Epidermal melanocyte (primary cell): ENCODE measurements around the gene SNAPC5.
"Not testable (repeated sequence)": the region's sequence is repeated elsewhere in the genome, so short reads cannot be mapped to it uniquely, and the experiment has no call there.

Experiments
- DNase-seq: peaks from one replicate; pipeline ENCODE4 v3.0.0; 2011; ENCODE audit warnings: low spot score; ENCODE audit not compliant: insufficient read length

SNAPC5 gene

GRCh38 chr15:66497502-66498455 is at the start of gene SNAPC5:
Gene SNAPC5 (minus strand): TSS chr15:66497762. CDS start chr15:66497731, 31 bp downstream.
- peak; percentile 69 for DNase-seq

- DNase-seq, result no peak
Observed at GRCh38 chr15:66545255-66545654, 47.7 kb upstream of the SNAPC5 start.

GRCh38 chr15:66542896-66543295 is 45.3 kb upstream of the SNAPC5 start:
- no peak for DNase-seq

- DNase-seq, result no peak
Observed at GRCh38 chr15:66535056-66535455, 37.5 kb upstream of the SNAPC5 start.

GRCh38 chr15:66524838-66525237 is 27.3 kb upstream of the SNAPC5 start:
- DNase-seq, result no peak

- no peak for DNase-seq
Observed at GRCh38 chr15:66523926-66524325, 26.4 kb upstream of the SNAPC5 start.

GRCh38 chr15:66515901-66516322 is 18.4 kb upstream of the SNAPC5 start:
- no peak for DNase-seq

GRCh38 chr15:66514586-66514985 is 17.0 kb upstream of the SNAPC5 start:
- no peak for DNase-seq

- no peak for DNase-seq
Observed at GRCh38 chr15:66508293-66508883, 10.8 kb upstream of the SNAPC5 start.

GRCh38 chr15:66505818-66506217 is 8.3 kb upstream of the SNAPC5 start:
- DNase-seq, result no peak

- DNase-seq, result no peak
Observed at GRCh38 chr15:66505430-66505811, 7.9 kb upstream of the SNAPC5 start.

- peak; percentile 68 for DNase-seq
Observed at GRCh38 chr15:66504563-66505429, 7.2 kb upstream of the SNAPC5 start, which contains the start of the genes RPL4 and ZWILCH. Gene RPL4 (minus strand): TSS chr15:66504855. CDS start chr15:66504790, 65 bp downstream. Gene ZWILCH (plus strand): TSS chr15:66505326. CDS start chr15:66505339, 13 bp downstream.

GRCh38 chr15:66503780-66504562 is 6.4 kb upstream of the SNAPC5 start:
- DNase-seq, result no peak

- not testable (repeated sequence) for DNase-seq
Observed at GRCh38 chr15:66503041-66503648, 5.6 kb upstream of the SNAPC5 start.

- no peak for DNase-seq
Observed at GRCh38 chr15:66502491-66502890, 4.9 kb upstream of the SNAPC5 start.

- DNase-seq, result not testable (repeated sequence)
Observed at GRCh38 chr15:66500346-66500745, 2.8 kb upstream of the SNAPC5 start.

GRCh38 chr15:66498501-66499386 is 1.2 kb upstream of the SNAPC5 start:
- DNase-seq, result no peak

- no peak for DNase-seq
Observed at GRCh38 chr15:66496951-66497501, 536 bp downstream of the SNAPC5 start.

GRCh38 chr15:66494262-66494661 is 3.3 kb downstream of the SNAPC5 start:
- no peak for DNase-seq
